Suprapubic skin (tissue), 3 donors: ENCODE measurements around the gene ZFHX3.

Experiments
- POLR2A ChIP-seq, 2 donors: fragments of 450-650 bp; IDR thresholded peaks; one replicate each; pipeline ENCODE4 v1.6.1; 2017; ENCODE audit warnings: antibody characterized with exemption in 2 of 2, mild to moderate bottlenecking in 2 of 2, moderate library complexity in 2 of 2
- TF ChIP-seq, protein P1 (sequence below), 2 donors: fragments of 200-600 bp in 1 of 2; fragments of 450-650 bp in 1 of 2; sonication (generic) in 1 of 2; IDR thresholded peaks; one replicate each; pipeline ENCODE4 v1.5.1; 2016 to 2019; ENCODE audit warnings: antibody characterized with exemption in 2 of 2, mild to moderate bottlenecking in 1 of 2, moderate library complexity in 1 of 2

DNA sequence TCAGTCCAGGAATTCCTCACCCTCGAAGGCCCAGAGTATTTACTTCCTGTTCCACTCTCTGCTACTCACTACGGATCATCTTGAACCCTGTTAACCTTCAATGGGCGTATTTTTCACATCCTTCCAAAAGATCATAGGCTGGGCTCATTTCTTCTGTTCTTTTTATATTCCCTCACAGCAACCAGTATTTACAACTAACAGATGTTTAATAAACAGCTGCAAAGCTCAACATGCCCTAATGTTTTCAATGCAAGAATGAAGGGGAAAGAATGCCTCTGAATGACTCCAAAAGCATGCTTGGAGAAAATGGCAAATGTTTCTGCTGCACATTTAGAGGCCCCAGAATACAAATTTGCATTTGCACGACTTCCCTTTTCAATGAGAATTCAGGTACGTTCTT, 174.9 kb downstream of the ZFHX3 start:
- TF ChIP-seq, protein P1, sequence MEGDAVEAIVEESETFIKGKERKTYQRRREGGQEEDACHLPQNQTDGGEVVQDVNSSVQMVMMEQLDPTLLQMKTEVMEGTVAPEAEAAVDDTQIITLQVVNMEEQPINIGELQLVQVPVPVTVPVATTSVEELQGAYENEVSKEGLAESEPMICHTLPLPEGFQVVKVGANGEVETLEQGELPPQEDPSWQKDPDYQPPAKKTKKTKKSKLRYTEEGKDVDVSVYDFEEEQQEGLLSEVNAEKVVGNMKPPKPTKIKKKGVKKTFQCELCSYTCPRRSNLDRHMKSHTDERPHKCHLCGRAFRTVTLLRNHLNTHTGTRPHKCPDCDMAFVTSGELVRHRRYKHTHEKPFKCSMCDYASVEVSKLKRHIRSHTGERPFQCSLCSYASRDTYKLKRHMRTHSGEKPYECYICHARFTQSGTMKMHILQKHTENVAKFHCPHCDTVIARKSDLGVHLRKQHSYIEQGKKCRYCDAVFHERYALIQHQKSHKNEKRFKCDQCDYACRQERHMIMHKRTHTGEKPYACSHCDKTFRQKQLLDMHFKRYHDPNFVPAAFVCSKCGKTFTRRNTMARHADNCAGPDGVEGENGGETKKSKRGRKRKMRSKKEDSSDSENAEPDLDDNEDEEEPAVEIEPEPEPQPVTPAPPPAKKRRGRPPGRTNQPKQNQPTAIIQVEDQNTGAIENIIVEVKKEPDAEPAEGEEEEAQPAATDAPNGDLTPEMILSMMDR (IDR thresholded peaks at IDR 0.05) = no peak
- TF ChIP-seq POLR2A (IDR thresholded peaks at IDR 0.05) = no peak
